K562 (cell line): ENCODE data around the gene STUB1. TPM values are rescaled to one million over a fixed set of nuclear protein-coding genes. Genes with fewer than 3 reads are reported as not detected.

ENCODE experiments used
- ATAC-seq: fragments of 200-7000 bp; cut with Tn5 transposase; 3 replicates; pipeline ENCODE4 v1.9.1; 2020; ENCODE audit warnings: moderate library complexity
- BruUV-seq: library from RNA; stranded (reverse); fragments of 400-500 nt; replicated peaks from 2 replicates; lab custom pipeline; 2021; lab: Mats Ljungman, UMichigan
- CTCF ChIA-PET: fragments of 300-600 bp; formaldehyde crosslinking; extraction: SDS; loops from one replicate; lab custom pipeline; 2021; ENCODE audit warnings: low intra/inter-chr PET ratio; lab: Yijun Ruan, JAX
- POLR2A ChIA-PET: fragments of 300-600, 350-650 bp; sonication (Branson Sonifier 250); formaldehyde crosslinking; extraction: SDS; loops from one replicate; lab custom pipeline; 2021; ENCODE audit warnings: antibody characterized with exemption, inconsistent platforms; lab: Yijun Ruan, JAX
- DNase-seq, 4 experiments: peaks; one replicate each; pipeline versions ENCODE4 v3.0.0 to v3.0.0-alpha.2; 2011 to 2018; ENCODE audit warnings: low spot score in 3 of 4, mixed read lengths in 3 of 4; ENCODE audit errors: extremely low read depth in 1 of 4
- FAIRE-seq: peaks from 2 replicates; lab custom pipeline; 2011; peaks lifted over from hg19 to GRCh38; lab: Jason Lieb, UNC
- H2AFZ ChIP-seq: 2 replicates; pipeline ENCODE4 v1.6.0; 2011; ENCODE audit warnings: low read depth, low read length, control low read depth, inconsistent platforms
- H3K27ac ChIP-seq: fragments of 200-600 bp; 3 replicates; pipeline ENCODE4 v1.8.0; 2011; ENCODE audit warnings: low read depth, mild to moderate bottlenecking, control low read depth, inconsistent platforms, low read length, moderate library complexity, mixed read lengths; ENCODE audit errors: extremely low read depth
- H3K27me3 ChIP-seq, 2 experiments: fragments of 300-600 bp in 1 of 2; 2 replicates in 1 of 2; 3 replicates in 1 of 2; pipeline versions ENCODE4 v1.6.0 to v1.8.0; 2011; ENCODE audit warnings: inconsistent platforms in 2 of 2, low read length in 2 of 2, mild to moderate bottlenecking in 1 of 2, mixed read lengths in 1 of 2, moderate library complexity in 1 of 2; ENCODE audit not compliant: control insufficient read depth in 2 of 2, insufficient read depth in 2 of 2
- H3K36me3 ChIP-seq: fragments of 300-600 bp; 3 replicates; pipeline ENCODE4 v1.8.0; 2011; ENCODE audit warnings: mild to moderate bottlenecking, low read length, inconsistent platforms; ENCODE audit not compliant: control insufficient read depth, insufficient read depth
- H3K4me1 ChIP-seq, 2 experiments: fragments of 200-600 bp in 1 of 2; replicated peaks in 1 of 2; 2 replicates in 1 of 2; 3 replicates in 1 of 2; pipeline versions ENCODE4 v1.5.1 to v1.8.0; 2011; ENCODE audit warnings: inconsistent platforms in 2 of 2, low read length in 2 of 2, mild to moderate bottlenecking in 1 of 2, mixed read lengths in 1 of 2, moderate library complexity in 1 of 2; ENCODE audit not compliant: control insufficient read depth in 2 of 2, insufficient read depth in 2 of 2
- H3K4me2 ChIP-seq: 2 replicates; pipeline ENCODE4 v1.6.1; 2011; ENCODE audit warnings: low read length, control low read depth, inconsistent platforms, mixed read lengths; ENCODE audit not compliant: insufficient read depth
- H3K4me3 ChIP-seq: fragments of 200-600 bp; sonication (generic), shearing (Covaris generic); 2 replicates; pipeline ENCODE4 v1.5.1; 2016; ENCODE audit warnings: control low read depth, inconsistent platforms
- H3K79me2 ChIP-seq: fragments of 200-600 bp; 3 replicates; pipeline ENCODE4 v1.8.0; 2011; ENCODE audit warnings: low read length, inconsistent platforms; ENCODE audit not compliant: control insufficient read depth, insufficient read depth
- H3K9ac ChIP-seq, 2 experiments: 2 replicates each; pipeline versions ENCODE4 v1.6.0 to v1.6.1; 2011; ENCODE audit warnings: low read depth in 2 of 2, low read length in 2 of 2, control low read depth in 1 of 2, inconsistent platforms in 1 of 2, mild to moderate bottlenecking in 1 of 2, mixed read lengths in 1 of 2; ENCODE audit not compliant: insufficient read depth in 1 of 2
- H3K9me1 ChIP-seq: one replicate; pipeline ENCODE4 v1.6.0; 2011; ENCODE audit warnings: inconsistent platforms, mild to moderate bottlenecking, low read length, moderate library complexity; ENCODE audit not compliant: control insufficient read depth, insufficient read depth
- H3K9me3 ChIP-seq: replicated peaks from 2 replicates; pipeline ENCODE4 v1.5.1; 2011; ENCODE audit warnings: low read depth, low read length, inconsistent platforms; ENCODE audit not compliant: control insufficient read depth, insufficient read depth
- H4K20me1 ChIP-seq: replicated peaks from 2 replicates; pipeline ENCODE4 v1.6.1; 2011; ENCODE audit warnings: low read length, inconsistent platforms, mixed read lengths; ENCODE audit not compliant: control insufficient read depth, insufficient read depth
- E2F1 ChIP-seq: sonication (generic); formaldehyde crosslinking; IDR thresholded peaks from 2 replicates; pipeline ENCODE4 v1.8.1; 2023; ENCODE audit warnings: mild to moderate bottlenecking, missing genetic modification reagents, moderate library complexity
- ESRRA ChIP-seq: fragments of 450-650 bp; IDR thresholded peaks from 2 replicates; pipeline ENCODE4 v1.6.1; 2014; ENCODE audit warnings: low read depth, mild to moderate bottlenecking, moderate library complexity, borderline replicate concordance
- U2AF1 ChIP-seq: fragments of 200-400 bp; formaldehyde crosslinking; optimal IDR thresholded peaks from 2 replicates; pipeline ENCODE3; 2017; ENCODE audit warnings: mild to moderate bottlenecking, low read depth, low read length, moderate library complexity
- USF2 ChIP-seq: sonication (generic); formaldehyde crosslinking; IDR thresholded peaks from 2 replicates; pipeline ENCODE4 v1.5.0; 2020; ENCODE audit warnings: missing genetic modification reagents
- ZNF24 ChIP-seq: fragments of 450-650 bp; IDR thresholded peaks from 2 replicates; pipeline ENCODE4 v1.6.1; 2016
- ZNF431 ChIP-seq: sonication (generic); formaldehyde crosslinking; IDR thresholded peaks from 2 replicates; pipeline ENCODE4 v1.8.0; 2022; ENCODE audit warnings: mild to moderate bottlenecking, missing genetic modification reagents
- WGBS: fragments of 100-300 bp; shearing (Covaris generic); methylation state at CpG from one replicate; pipeline ENCODE4 v1.1.6; 2016; ENCODE audit warnings: low coverage, mixed read lengths; ENCODE audit not compliant: insufficient coverage; ENCODE audit errors: missing lambda C conversion rate; 5-methylcytosine and 5-hydroxymethylcytosine counted together
- in situ Hi-C: fragments of 300-500 bp; cut with MboI; formaldehyde crosslinking; loops from 4 replicates; pipeline ENCODE4 v1.15.0; 2018; ENCODE audit warnings: inconsistent platforms, mixed read lengths
- intact Hi-C: fragments of 100-400 bp; cut with micrococcal nuclease; formaldehyde crosslinking; loops from 2 replicates; pipeline ENCODE4 v1.14.2; 2022
- polyA plus RNA-seq, 8 experiments: library from polyadenylated mRNA; depleted of rRNA in 4 of 8; stranded (reverse) in 5 of 8; unstranded in 3 of 8; fragments of >200 nt; fragmentation: Nextera tagmentation in 2 of 8; fragmentation: Illumina TruSeq in 1 of 8; extraction: Ambion mirVana in 2 of 8; extraction: Trizol in 1 of 8; gene quantifications; 2 replicates each; pipeline versions ENCODE4 v1.2.1 to v1.2.3, GENCODE V29; 2011 to 2014; ENCODE audit warnings: inconsistent platforms in 1 of 8, missing spikeins in 1 of 8
- total RNA-seq, 7 experiments: library from RNA; depleted of rRNA in 6 of 7; stranded (reverse); fragments of >200 nt in 6 of 7; fragmentation: Illumina TruSeq in 2 of 7; extraction: Trizol in 2 of 7; gene quantifications; 2 replicates each; pipeline versions ENCODE4 v1.2.1 to v1.2.3, GENCODE V29; 2011 to 2021; ENCODE audit warnings: low replicate concordance in 1 of 7
- TF ChIP-seq, protein P1 (sequence below): fragments of 450-650 bp; formaldehyde crosslinking; IDR thresholded peaks from 2 replicates; pipeline ENCODE4 v1.4.0; 2020; ENCODE audit warnings: mild to moderate bottlenecking
- TF ChIP-seq, protein P2 (sequence below), 2 experiments: fragments of 450-650 bp in 1 of 2; sonication (generic) in 1 of 2; formaldehyde crosslinking in 1 of 2; IDR thresholded peaks; 2 replicates each; pipeline versions ENCODE4 v1.7.1 to v1.9.0; 2016 to 2022; ENCODE audit warnings: inconsistent platforms in 1 of 2, mild to moderate bottlenecking in 1 of 2, missing genetic modification reagents in 1 of 2

The STUB1 gene
- total and polyA plus RNA-seq, 9 of the 15 experiments (the other 6 are each of a cell fraction or from before 2014, with no cell fraction given), result 10.6 to 251 (median 152) TPM

DNA sequence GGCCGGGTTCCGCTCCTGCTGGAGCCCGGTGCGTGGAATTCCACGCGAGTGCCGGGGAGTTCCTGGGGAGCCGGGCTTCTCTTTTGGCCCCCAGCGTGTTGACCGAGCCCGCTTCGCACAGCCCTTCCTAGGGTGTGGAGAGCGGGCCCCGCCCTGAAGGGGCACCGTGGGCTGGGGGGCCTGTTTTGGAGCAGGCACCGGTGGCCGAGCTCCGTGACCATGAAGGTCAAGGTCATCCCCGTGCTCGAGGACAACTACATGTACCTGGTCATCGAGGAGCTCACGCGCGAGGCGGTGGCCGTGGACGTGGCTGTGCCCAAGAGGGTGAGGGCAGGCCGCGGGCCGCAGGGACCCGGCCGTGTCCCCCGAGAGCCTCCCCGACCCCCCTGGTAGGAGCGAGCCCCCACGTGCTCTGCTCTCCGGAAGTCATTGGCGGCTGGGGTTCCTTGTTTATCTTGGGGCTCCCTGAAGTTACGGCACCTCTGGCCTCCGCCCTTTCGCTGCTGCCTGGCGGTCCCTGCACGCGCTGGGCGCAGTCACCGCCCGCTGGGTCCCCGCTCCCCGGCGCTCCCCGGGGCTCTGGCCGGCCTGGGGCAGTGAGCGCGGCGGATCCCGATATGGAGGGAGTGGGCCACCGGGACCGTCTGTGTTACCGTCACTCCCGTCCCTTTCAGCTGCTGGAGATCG is 47.2 kb downstream of the STUB1 start:
- Histone ChIP-seq H4K20me1 (no peaks in the 10 kb centered on the region; the same call in 1 of the 2 replicates), H3K36me3 (peaks cover 43% of the 10 kb centered on the region; the same call in 1 of the 3 replicates), H3K4me1 (peaks cover 13 to 96% of the 10 kb centered on the region in 2 experiments), H3K79me2 (peaks cover 35% of the 10 kb centered on the region), H3K9me1 (no peaks in the 10 kb centered on the region), H3K27ac (peak overlapping the region; percentile 98), H3K27me3 (no peaks in the 10 kb centered on the region), H2AFZ (peak overlapping the region; percentile 33; the same call in 1 of the 2 replicates), H3K4me3 (peak overlapping the region; percentile 80), H3K9ac (peak overlapping the region; percentile 90 to 100), H3K9me3 (no peaks in the 10 kb centered on the region), H3K4me2 (peak overlapping the region; percentile 97)
- under 1% methylated on average over 49 of the region's 61 CpGs for WGBS
- ChIA-PET CTCF (no interaction called here), POLR2A (interaction anchor here (0.5 to 1.7 kb wide), 4 partner anchors 9 to 569 kb away, joined by 3 to 11 read pairs (median 3); partner anchors contain the start of gene CIAO3)
- ATAC-seq (peak; percentile 44), DNase-seq (peak; percentile 35 to 65 (median 44)), FAIRE-seq (no peak)
- in situ Hi-C loops (no loop called here), intact Hi-C loops (no loop called here)
- TSS peak; percentile 62 for BruUV-seq
- peak; percentile 94 for TF ChIP-seq ESRRA
- no peak for TF ChIP-seq ZNF24
- 0 out of 2 replicates have a peak, but pooled peaks have one; percentile 39 for TF ChIP-seq E2F1 (CRISPR knock-in tag)
- TF ChIP-seq, protein P1, sequence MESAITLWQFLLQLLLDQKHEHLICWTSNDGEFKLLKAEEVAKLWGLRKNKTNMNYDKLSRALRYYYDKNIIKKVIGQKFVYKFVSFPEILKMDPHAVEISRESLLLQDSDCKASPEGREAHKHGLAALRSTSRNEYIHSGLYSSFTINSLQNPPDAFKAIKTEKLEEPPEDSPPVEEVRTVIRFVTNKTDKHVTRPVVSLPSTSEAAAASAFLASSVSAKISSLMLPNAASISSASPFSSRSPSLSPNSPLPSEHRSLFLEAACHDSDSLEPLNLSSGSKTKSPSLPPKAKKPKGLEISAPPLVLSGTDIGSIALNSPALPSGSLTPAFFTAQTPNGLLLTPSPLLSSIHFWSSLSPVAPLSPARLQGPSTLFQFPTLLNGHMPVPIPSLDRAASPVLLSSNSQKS, result no peak
- TF ChIP-seq, protein P2, sequence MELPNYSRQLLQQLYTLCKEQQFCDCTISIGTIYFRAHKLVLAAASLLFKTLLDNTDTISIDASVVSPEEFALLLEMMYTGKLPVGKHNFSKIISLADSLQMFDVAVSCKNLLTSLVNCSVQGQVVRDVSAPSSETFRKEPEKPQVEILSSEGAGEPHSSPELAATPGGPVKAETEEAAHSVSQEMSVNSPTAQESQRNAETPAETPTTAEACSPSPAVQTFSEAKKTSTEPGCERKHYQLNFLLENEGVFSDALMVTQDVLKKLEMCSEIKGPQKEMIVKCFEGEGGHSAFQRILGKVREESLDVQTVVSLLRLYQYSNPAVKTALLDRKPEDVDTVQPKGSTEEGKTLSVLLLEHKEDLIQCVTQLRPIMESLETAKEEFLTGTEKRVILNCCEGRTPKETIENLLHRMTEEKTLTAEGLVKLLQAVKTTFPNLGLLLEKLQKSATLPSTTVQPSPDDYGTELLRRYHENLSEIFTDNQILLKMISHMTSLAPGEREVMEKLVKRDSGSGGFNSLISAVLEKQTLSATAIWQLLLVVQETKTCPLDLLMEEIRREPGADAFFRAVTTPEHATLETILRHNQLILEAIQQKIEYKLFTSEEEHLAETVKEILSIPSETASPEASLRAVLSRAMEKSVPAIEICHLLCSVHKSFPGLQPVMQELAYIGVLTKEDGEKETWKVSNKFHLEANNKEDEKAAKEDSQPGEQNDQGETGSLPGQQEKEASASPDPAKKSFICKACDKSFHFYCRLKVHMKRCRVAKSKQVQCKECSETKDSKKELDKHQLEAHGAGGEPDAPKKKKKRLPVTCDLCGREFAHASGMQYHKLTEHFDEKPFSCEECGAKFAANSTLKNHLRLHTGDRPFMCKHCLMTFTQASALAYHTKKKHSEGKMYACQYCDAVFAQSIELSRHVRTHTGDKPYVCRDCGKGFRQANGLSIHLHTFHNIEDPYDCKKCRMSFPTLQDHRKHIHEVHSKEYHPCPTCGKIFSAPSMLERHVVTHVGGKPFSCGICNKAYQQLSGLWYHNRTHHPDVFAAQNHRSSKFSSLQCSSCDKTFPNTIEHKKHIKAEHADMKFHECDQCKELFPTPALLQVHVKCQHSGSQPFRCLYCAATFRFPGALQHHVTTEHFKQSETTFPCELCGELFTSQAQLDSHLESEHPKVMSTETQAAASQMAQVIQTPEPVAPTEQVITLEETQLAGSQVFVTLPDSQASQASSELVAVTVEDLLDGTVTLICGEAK (IDR thresholded peaks at IDR 0.05), result peak; percentile 48
- TF ChIP-seq, protein P2 (CRISPR knock-in tag; IDR thresholded peaks at IDR 0.05), result no peak
- TF ChIP-seq USF2, result peak; percentile 49
- TF ChIP-seq U2AF1, result peak; percentile 14
- no peak for TF ChIP-seq ZNF431 (CRISPR knock-in tag)
